ENCODE measurements around the gene CDRT4.
"Not testable (repeated sequence)": the region's sequence is repeated elsewhere in the genome, so short reads cannot be mapped to it uniquely, and the experiment has no call there.

CDRT4 gene

GRCh38 chr17:15467592-15467991 lies at the start of gene CDRT4:
Gene CDRT4, minus strand, starts transcription at chr17:15467621. Its CDS starts 27,383 bp downstream, at chr17:15440238.
- no peak for DNase-seq (ENCODE audit: low spot score)

GRCh38 chr17:15516150-15516549 lies 48.7 kb upstream of the CDRT4 start:
- no peak for DNase-seq (ENCODE audit: low spot score)

GRCh38 chr17:15514469-15514868 lies 47.0 kb upstream of the CDRT4 start:
- DNase-seq (ENCODE audit: low spot score): no peak

- no peak for DNase-seq (ENCODE audit: low spot score)
These were observed 46.5 kb upstream of the CDRT4 start for GRCh38 chr17:15513856-15514459.

- DNase-seq (ENCODE audit: low spot score): peak; percentile 69
These were observed 45.8 kb upstream of the CDRT4 start for GRCh38 chr17:15513058-15513791.

- DNase-seq (ENCODE audit: low spot score): no peak
These were observed 44.8 kb upstream of the CDRT4 start for GRCh38 chr17:15512071-15512709.

GRCh38 chr17:15511142-15511541 lies 43.7 kb upstream of the CDRT4 start:
- DNase-seq (ENCODE audit: low spot score): no peak

GRCh38 chr17:15510361-15510760 lies 42.9 kb upstream of the CDRT4 start:
- DNase-seq (ENCODE audit: low spot score): no peak

GRCh38 chr17:15509095-15509494 lies 41.7 kb upstream of the CDRT4 start:
- DNase-seq (ENCODE audit: low spot score): no peak

GRCh38 chr17:15508466-15508865 lies 41.0 kb upstream of the CDRT4 start:
- DNase-seq (ENCODE audit: low spot score): no peak

- no peak for DNase-seq (ENCODE audit: low spot score)
These were observed 40.5 kb upstream of the CDRT4 start for GRCh38 chr17:15507896-15508295.

- no peak for DNase-seq (ENCODE audit: low spot score)
These were observed 39.6 kb upstream of the CDRT4 start for GRCh38 chr17:15507001-15507400.

- DNase-seq (ENCODE audit: low spot score): not testable (repeated sequence)
These were observed 38.3 kb upstream of the CDRT4 start for GRCh38 chr17:15505708-15506107.

GRCh38 chr17:15503731-15504130 lies 36.3 kb upstream of the CDRT4 start:
- no peak for DNase-seq (ENCODE audit: low spot score)

- peak; percentile 86 for DNase-seq (ENCODE audit: low spot score)
These were observed 35.1 kb upstream of the CDRT4 start for GRCh38 chr17:15502369-15503112.

- no peak for DNase-seq (ENCODE audit: low spot score)
These were observed 34.4 kb upstream of the CDRT4 start for GRCh38 chr17:15501793-15502192.

GRCh38 chr17:15501282-15501681 lies 33.9 kb upstream of the CDRT4 start:
- DNase-seq (ENCODE audit: low spot score): no peak

GRCh38 chr17:15498107-15498506 lies 30.7 kb upstream of the CDRT4 start:
- no peak for DNase-seq (ENCODE audit: low spot score)

GRCh38 chr17:15496735-15497670 lies 29.6 kb upstream of the CDRT4 start:
- DNase-seq (ENCODE audit: low spot score): no peak

GRCh38 chr17:15494821-15495220 lies 27.4 kb upstream of the CDRT4 start:
- DNase-seq (ENCODE audit: low spot score): no peak

- DNase-seq (ENCODE audit: low spot score): no peak
These were observed 26.2 kb upstream of the CDRT4 start for GRCh38 chr17:15493693-15494035.

Measured in Ammon's horn (tissue), 1 donor.